Measurements from ENCODE around the gene ZMAT5.
A peak's percentile ranks its signal among the peaks of the same experiment; 100 is the strongest.

Gene ZMAT5

GRCh38 chr22:29726512-29727130, 40.2 kb downstream of the ZMAT5 start:
- no peak for DNase-seq

GRCh38 chr22:29726106-29726505, 40.7 kb downstream of the ZMAT5 start:
- DNase-seq = peak; percentile 43

- DNase-seq = no peak
Measured at GRCh38 chr22:29724843-29725242, 42.0 kb downstream of the ZMAT5 start.

- no peak for DNase-seq
Measured at GRCh38 chr22:29723766-29724165, 43.0 kb downstream of the ZMAT5 start.

GRCh38 chr22:29722587-29722986, 44.2 kb downstream of the ZMAT5 start:
- no peak for DNase-seq

- DNase-seq = peak; percentile 32
Measured at GRCh38 chr22:29722151-29722550, 44.7 kb downstream of the ZMAT5 start.

- DNase-seq = no peak
Measured at GRCh38 chr22:29720811-29721323, 45.9 kb downstream of the ZMAT5 start.

GRCh38 chr22:29719899-29720645, 46.7 kb downstream of the ZMAT5 start, which contains the start of gene CABP7:
Gene CABP7, plus strand, starts transcription at chr22:29720003. Its CDS starts 422 bp downstream, at chr22:29720425.
- DNase-seq = no peak

GRCh38 chr22:29718949-29719898, 47.6 kb downstream of the ZMAT5 start:
- no peak for DNase-seq

- no peak for DNase-seq
Measured at GRCh38 chr22:29717789-29718188, 49.0 kb downstream of the ZMAT5 start.

- peak; percentile 68 for DNase-seq
Measured at GRCh38 chr22:29716814-29717545, 49.8 kb downstream of the ZMAT5 start.

GRCh38 chr22:29715705-29716104, 51.1 kb downstream of the ZMAT5 start:
- DNase-seq = no peak

- DNase-seq = no peak
Measured at GRCh38 chr22:29715240-29715639, 51.6 kb downstream of the ZMAT5 start.

GRCh38 chr22:29713156-29713727, 53.6 kb downstream of the ZMAT5 start:
- no peak for DNase-seq

- DNase-seq = no peak
Measured at GRCh38 chr22:29712119-29712518, 54.7 kb downstream of the ZMAT5 start.

- no peak for DNase-seq
Measured at GRCh38 chr22:29710922-29711593, 55.7 kb downstream of the ZMAT5 start.

- no peak for DNase-seq
Measured at GRCh38 chr22:29710193-29710592, 56.6 kb downstream of the ZMAT5 start.

- DNase-seq = no peak
Measured at GRCh38 chr22:29707471-29707870, 59.3 kb downstream of the ZMAT5 start.

- DNase-seq = no peak
Measured at GRCh38 chr22:29707010-29707409, 59.8 kb downstream of the ZMAT5 start.

GRCh38 chr22:29706486-29706885, 60.3 kb downstream of the ZMAT5 start:
- DNase-seq = no peak

- no peak for DNase-seq
Measured at GRCh38 chr22:29705651-29706050, 61.2 kb downstream of the ZMAT5 start.

Data from hematopoietic multipotent progenitor cell treated with erythropoietin and hydrocortisone succinate and interleukin-3 and kit ligand, for 8 days (in vitro differentiated cells).